ENCODE measurements around the gene GOLT1A.

Gene GOLT1A

DNA sequence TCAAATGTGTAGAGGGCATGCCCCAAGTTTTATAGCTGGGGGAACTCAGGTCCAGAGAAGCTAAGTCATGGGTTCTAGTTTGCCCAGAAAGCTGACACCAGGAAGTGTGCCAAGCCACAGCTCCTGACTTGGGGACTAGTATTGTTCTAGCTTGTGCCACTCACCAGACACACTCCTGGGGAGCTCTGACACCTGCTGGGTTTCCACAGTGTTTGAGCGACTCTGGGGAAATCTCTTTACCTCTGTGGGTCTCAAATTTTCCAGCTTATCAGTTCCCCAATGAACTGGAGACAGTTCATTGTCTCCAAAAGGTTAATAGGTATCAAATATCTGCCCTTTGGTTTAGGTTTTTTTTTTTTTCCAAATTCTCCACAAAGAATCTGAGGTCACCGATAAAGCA is 21.7 kb downstream of the GOLT1A start:
- no peak for DNase-seq (ENCODE audit: low spot score)

DNA sequence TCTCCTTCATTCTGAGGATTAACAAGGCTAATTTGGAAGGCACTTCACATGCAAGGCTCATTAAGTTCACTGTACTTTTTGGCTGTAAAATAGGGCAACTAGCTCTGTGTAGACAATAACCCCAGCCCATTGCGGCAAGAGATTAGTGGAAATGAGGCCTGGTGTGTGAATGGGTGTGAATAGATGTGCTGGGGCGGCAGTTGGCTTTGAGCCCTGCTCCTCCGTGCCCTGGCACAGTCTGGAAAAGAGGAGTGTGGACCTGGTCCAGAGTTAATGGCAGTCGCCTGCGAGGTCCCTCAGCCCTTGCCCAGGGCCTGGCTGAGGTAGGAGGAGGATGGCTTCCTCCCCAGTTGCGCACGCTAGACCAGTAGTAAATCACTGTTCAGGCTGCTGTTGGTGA is 22.3 kb downstream of the GOLT1A start:
- DNase-seq (ENCODE audit: low spot score), result no peak

DNA sequence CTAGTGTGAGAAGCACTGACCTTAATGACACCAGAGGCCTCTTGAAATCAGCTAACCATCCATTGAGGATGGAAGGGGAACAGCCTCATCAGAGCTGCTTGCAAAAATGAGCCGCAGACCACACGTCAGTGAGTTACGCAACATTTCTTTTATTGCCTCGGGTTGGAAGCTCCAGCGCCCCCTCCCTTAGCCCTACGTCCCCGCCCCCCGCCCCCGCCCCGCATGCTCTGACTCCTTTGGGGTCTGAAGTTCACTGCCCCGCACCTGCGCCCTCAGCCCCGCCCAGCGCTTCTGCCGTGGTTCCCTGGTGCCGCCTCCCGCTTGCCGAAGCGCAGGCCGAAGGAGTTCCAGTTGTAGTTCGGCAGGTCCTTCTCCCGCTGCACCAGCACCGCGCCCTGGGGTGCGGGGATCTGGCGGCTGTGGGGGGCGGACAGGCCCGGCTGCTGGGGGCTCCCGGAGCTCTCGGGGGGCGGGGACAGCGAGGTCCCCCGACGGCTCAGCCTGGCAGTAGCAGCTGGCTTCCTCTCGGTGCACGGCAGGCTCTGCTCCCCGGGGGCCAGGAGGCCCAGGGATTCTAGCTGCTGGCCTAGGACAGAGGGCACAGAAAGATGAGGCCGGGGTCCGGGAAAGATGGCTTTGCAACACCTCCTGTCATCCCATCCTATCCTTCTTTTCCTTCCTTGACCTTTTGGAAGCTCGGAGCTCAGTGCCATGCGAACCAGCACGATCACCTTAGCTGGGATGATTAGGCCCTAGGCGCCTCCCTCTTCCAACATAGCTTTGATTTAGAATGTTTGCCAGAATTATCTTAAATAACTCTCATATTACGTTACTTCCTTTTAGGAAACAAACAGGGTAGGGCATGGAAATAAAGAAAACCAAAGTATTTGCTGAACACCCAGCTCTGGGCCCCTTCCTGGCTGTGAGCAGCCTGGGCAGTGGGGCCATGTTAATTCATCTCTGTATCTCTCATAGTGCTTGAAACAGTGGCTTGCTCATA is 23.3 kb downstream of the GOLT1A start:
- no peak for DNase-seq (ENCODE audit: low spot score)

DNA sequence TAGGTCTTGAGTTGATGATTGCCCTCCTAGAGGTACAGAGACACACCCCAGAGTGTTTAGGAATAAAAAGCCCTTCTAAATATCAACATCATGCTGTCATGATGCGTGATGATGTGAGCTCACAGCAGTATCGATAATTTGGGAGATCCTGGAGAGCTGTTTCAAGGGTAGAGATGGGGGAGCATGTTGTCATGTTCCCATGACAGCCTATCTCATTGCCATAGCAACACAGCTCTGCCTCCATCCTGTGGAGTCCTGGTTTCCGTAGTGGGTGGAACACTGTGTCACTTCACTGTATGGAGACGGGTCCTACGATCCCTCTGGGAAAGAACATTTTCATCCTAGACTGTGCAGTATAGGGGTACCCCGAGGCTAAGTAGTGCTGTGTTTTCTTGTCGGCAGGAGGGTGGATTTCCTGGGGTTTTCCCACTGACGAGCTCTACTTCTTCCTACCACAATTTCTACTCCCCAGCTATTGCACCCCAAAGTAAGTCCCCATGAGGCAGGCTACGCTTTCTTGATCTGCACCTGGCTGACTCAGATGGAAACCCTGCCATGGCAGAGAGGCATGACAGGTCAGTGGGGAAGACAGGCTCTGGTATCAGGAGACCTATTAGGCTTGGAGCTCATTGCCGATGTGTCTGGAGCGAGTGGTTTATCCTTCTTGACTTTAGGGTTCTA is 24.7 kb downstream of the GOLT1A start:
- no peak for DNase-seq (ENCODE audit: low spot score)

DNA sequence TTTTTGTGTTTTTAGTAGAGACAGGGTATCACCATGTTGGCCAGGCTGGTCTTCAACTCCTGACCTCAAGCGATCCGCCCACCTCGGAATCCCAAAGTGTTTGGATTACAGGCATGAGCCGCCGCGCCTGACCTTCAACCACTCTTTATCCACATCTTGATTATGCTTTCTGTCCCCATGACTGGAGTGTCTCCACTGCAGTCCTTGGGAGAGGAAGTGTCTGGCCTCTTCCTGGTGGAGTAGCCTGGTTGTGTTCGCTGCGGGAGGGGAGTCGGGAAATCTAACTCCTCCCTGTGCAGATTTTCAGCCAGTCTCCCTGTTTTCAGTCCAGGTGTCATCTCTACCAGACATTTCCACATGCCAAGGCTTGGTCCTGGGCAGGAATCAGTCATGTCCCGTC is 27.2 kb downstream of the GOLT1A start:
- DNase-seq (ENCODE audit: low spot score), result no peak

DNA sequence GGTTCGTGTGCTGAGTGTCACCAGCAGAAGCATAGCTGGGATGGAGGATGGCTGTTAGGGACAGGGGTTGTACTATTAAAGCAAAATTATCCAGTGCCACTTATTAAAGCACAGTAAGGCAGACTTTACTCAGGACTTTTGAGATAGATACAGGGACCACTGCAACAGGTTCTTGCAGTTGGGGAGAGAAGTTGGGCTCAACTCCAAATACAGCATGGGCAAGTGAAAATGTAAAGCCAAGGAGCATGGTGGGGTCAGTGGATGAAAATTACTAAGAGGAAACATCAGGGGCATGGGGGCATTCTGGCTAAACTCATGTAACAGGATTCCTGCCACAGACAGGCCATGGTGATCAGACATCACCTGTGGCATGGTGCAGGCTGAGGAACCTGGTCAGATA is 32.7 kb downstream of the GOLT1A start:
- no peak for DNase-seq (ENCODE audit: low spot score)

DNA sequence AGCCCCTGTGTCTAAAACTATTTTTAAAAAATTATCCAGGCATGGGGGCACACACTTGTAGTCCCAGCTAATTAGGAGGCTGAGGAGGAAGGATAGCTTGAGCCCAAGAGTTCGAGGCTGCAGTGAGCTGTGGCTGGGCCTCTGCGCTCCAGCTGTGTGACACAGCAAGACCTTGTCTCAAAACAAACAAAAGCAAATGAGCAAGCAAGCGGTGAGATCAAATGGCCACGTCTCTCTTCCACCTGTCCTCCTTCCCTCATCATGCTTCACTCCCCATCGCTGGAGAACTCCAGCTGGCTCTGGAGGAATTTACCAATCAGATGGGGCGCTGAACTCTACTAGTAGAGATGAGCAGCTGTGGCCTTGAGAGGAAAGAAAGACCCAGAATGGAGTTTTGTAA is 33.7 kb downstream of the GOLT1A start:
- DNase-seq (ENCODE audit: low spot score), result no peak

DNA sequence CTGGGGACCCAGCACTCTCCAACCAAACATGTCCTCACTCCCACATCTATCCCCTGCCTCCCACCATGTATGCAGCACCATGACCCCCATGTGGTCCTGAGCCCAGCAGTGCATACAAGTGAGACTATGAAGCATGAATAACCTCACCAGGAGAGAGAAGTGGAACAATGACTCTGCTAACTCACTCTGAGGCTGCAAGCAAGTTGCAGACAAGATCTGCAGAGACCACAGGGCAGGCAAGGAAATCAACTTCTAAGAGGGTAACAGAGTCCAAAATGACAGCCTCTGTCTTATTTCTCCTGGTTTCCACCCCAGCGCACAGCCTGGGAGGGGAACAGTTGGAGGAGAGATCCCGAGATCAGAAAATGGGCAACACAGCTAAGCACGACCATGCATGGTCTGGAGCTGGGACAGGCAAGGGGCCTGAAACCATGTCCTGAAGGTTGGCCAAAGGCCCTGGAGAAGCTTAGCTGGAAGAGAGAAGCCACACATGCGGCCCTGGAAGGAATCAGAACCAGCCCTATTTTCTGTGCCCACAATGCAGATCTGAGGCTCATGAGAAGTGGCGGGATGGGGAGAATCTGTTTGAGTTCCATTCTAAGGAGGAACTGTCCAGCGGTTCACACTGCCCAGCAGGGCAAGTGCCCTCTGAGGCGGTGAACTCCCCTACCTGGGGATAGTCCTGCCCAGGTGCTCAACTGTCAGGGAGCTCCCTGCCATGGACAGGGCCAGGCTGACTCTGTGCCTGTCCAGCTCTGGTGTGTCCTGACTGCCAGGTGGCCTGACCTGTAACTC is 35.1 kb downstream of the GOLT1A start:
- DNase-seq (ENCODE audit: low spot score), result no peak

DNA sequence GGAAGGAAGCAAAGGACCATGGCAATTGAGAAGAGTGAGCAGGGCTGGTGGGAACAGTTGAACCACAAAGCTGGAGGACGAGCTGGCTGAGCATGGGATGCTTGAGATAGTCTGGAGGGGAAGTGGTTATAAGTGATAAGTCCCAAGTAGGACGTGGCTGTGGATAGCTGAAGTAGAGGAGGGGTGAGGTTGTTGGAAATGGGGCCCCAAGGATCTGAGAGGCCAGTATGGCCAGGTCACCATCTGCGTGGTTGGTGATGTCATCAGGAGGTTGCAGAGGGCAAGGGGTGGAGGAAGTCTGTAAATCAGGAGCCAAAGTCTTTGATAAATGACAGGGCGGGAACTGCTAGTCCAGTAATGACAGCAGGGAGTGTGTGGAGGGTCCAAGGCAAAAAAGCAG is 36.7 kb downstream of the GOLT1A start:
- no peak for DNase-seq (ENCODE audit: low spot score)

DNA sequence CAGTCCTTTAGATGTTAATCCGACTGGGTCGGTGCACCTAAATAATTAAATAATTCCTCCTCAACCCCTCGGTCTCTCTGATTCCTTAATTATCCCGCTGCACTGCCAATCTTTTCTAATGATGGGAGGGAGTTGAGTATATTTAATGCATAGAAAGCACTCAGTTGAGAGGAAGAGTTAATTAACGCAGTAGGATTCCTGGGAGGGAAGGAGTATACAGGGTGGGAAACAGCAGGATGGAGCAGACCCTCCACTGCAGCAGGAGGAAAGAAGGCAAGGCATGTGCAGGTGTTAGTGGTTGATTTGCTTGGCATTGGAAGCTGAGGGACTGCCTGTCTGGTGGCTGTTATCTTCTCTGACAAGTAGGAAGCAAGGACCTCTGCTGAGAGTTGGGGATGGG is 37.7 kb downstream of the GOLT1A start:
- DNase-seq (ENCODE audit: low spot score), result no peak

DNA sequence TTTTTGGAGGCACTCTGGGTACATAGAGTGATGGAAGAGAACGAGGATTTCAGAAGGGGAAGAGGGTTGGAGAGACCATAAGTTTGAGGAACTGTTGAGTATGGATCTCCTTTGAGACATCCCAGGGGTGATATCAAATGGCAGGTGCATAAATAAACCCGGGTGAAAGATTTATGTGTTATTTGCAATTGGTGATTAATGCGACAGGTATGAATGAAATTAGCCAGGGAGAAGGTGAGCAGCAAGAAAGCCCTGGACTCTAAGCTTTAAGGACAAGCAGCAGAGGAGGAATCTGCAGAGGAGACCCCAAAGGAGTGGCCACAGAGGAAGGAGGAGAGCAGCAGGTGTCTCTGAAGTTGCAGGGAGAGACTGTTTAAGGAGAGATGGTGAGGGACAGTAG is 38.8 kb downstream of the GOLT1A start:
- DNase-seq (ENCODE audit: low spot score), result no peak

DNA sequence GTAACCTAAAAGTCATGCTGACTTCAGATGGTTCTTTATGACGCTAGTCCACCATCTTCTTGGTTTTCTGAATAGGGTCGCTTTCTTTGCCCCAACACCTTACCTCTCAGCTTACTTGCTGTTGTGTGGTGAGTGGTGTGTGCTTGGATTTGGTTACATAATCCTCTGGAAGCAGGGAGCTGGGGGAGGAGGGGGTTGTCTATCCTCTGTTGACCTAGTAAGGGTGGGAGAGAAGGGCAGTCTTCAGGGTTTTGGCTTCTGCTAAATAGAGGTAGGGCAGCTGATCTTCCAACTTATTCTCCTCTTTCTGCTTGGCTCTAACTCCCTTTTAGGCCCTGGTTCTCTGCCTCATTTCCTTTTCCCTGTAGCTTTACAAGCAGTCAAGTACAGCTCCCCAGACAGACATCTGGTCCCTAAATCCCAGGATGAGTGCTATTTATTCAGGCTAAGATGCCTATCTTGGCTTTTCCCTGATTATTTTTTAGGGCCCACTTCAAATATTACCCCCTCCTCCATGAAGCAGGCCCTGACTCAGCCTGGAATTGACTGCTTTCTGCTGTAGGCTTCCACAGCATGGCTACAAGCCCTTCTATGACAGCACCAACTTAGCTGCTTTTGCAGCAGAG is 41.3 kb downstream of the GOLT1A start:
- no peak for DNase-seq (ENCODE audit: low spot score)

DNA sequence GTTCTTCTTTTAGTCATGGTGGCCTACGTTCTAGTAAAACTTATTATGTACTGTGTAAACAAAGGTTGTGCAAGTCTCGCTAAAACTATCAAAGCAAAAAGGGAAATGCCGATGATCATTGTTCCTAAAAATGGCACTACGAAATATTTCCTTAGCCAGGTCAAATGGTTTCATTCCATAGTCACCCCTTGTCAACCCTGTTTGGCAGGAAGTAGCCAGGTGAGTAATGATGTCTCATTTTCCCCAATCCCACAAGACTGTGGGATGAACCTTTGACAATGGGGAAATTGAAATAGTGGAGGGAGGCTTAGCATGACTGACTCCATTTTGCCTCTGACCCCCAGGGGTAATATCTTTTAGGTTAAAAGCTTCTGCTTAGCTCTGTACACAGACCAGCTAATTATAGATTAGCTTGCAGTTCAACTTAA is 42.0 kb downstream of the GOLT1A start:
- no peak for DNase-seq (ENCODE audit: low spot score)

DNA sequence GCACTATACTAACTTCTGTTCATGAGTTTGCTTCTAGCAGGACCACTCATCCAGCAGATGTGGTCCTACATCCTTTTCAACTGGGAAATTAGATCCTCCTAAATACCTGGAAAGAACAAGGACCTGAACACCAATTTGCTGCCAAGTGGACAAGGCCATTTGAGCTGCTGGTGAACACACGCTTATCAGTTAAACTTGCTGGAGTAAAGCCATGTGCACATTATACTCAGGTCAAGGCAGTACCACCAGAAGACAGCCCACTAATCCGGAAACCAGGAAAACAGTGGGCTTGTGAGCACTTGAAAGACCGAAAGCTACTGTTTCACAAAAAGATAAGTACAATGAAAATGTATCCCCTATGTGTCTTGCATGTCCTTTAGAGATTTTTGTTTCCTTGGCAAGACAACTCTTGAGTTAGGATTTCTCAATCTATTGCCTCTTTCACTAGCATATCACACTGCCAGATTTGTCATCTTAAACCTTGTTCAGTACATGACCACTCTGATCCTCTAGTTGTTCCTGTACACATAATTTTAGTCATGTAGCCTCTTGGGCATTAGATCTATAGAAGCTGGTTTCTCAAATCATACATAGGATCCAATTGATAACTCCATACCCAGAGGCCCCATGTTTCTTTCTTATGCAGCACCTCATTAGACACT is 43.2 kb downstream of the GOLT1A start:
- no peak for DNase-seq (ENCODE audit: low spot score)

DNA sequence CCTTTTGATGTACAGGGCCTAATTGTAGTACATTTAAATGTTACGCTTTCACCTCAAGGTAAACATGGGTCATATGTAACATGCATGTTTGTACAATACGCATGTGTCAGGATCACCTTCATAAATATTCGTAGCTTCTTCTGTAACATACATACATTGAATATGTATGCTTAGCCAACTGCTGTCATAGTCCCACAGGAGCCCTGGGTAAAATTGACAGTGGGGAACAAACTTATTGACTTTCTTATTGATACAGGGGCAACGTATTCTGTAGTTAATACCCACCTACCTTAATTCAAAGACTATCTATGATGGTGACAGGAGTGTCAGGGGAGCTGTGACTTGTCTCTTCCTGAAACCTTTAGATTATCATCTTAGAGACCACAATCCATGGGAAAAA is 43.9 kb downstream of the GOLT1A start:
- no peak for DNase-seq (ENCODE audit: low spot score)

DNA sequence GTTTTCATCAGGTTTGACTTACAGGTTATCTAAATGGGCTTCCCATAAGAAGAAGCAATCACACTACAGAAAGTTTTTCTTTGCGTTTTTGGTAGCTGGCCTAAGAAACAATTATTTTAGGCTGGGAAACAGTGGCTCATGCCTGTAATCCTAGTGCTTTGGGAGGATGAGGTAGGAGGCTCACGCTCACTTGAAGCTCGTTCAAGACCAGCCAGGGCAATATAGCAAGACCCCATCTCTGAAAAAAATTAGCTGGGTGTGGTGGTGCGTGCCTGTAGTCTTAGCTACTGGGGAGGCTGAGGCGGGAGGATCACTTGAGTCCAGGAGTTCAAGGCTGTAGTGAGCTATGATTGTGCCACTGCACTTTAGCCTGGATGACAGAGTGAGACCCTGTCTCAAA is 46.1 kb downstream of the GOLT1A start:
- no peak for DNase-seq (ENCODE audit: low spot score)

DNA sequence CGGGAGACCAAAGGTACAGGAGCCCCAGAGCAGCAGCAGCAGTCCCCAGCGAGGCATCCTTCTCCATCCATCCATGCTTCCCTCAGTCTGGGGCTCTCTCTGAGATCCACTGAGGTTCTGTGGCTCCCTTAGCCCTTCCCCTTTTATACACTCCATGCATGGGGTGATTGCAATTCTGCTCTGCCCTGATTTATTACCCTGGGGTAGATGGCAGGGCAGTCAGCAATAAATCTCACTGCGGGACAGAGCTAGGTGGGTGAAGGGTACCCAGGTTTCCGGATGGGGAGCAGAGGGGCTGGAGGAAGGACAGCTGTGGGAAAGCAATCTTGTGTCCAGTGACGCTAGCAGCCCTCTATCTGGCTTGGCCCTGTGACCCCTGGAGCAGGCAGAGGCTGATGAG is 47.6 kb downstream of the GOLT1A start, which contains the start of gene REN:
Gene REN, minus strand, starts transcription at position 119 of the 400 bp plus-strand sequence. Its CDS starts 44 bp downstream, at position 75.
- DNase-seq (ENCODE audit: low spot score), result no peak

DNA sequence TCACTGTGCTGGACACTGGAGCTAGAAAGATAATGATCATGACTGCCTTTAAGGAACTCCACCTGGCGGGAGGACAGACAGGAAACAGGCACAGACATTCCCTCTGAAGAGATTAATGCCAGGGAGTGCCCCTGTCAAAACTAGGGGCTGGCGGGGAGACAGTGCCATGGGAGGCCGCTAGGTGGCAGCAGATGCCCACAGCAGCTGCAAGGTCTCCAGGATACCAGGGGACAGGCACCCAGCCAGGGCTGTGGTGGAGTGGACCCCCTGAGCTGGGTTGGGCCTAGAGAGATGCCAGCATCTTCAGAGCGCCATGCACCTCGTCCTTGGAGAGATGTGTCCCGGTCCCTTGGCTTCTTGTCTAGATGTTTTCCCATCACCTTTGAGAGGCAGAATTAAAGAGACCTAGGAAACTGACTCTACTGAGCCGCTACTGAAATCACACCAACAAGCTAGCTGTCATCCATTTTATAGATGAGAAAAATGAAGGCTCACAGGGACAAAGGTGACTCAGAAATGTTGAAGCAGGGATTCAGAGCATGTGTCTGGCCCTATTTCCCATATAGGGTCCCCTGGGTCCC is 51.2 kb downstream of the GOLT1A start:
- DNase-seq (ENCODE audit: low spot score), result peak; percentile 77

DNA sequence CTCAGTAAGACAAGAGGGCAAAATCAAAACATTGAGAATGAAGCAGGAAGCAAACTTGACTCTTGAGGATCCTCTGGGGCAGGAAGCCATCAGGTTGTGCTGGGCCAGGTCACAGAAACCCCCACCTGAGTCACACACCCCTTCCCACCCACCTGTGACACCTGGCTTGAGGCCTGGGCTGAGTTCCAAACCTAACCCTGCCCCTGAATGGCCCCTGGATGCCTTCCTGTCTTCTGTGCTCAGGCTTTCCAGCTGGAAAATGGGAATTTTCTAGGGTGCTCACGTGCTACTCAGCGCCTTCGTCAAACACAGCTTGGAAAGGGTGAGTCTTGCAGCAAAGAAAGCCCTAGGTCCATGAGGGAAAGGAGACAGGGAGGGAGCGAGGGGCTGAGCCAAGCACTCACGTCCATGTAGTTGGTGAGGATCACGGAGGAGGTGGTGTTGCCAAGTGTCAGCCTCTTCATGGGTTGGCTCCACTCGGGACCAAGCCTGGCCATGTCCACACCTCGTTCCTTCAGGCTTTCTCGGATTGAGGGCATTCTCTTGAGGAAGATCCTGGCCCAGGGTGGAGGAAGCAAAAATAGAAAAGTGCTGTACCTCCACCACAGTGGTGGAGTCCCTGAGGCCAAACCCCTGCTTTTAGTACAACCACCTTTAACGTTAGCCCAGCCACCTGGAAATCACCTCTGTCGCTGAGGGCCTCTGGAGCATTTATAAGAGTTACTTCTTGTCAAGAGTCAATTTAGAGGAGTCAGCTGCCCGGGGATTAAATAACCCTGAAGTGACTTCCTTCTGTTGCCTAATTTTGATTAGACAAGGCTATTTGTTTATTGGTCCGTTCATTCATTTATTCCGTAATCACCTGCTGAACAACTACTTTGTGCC is 51.9 kb downstream of the GOLT1A start:
- no peak for DNase-seq (ENCODE audit: low spot score)

DNA sequence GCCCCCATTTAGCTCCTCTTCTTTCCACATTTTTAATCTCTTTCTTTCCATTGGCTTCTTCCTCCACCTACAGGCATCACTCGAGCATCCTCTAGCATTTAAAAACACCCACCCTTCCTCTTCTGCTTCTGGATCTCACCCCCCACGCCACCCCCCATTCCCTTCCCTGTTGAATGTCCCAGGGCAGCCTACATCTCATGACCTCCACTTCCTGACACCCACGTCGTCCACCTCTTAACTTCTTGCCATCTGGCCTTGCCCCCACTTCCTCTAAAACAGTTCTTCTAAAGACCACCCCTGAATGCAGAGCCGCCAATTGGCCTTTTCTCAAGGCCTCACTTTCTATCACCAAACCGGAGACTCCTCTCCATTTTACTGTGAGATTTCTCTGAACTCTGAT is 55.8 kb downstream of the GOLT1A start:
- DNase-seq (ENCODE audit: low spot score), result no peak

Measured in germinal center (tissue), 1 donor.